CD14-positive monocyte (primary cell): Measurements from ENCODE around the gene UBXN11. TPM values are rescaled to one million over a fixed set of nuclear protein-coding genes. Genes with fewer than 3 reads are reported as not detected.

Source experiments
- DNase-seq, 3 donors: peaks; one replicate each; pipeline ENCODE4 v3.0.0-alpha.2; 2011 to 2022
- H2AFZ ChIP-seq: 2 replicates; pipeline ENCODE4 v1.6.0; 2012; ENCODE audit warnings: mild to moderate bottlenecking, low read depth, low read length, inconsistent platforms; ENCODE audit not compliant: insufficient read depth, poor library complexity, severe bottlenecking
- H3K27ac ChIP-seq, 2 donors: 1 replicate in 1 of 2; 2 replicates in 1 of 2; pipeline ENCODE4 v1.5.1; 2012 to 2013; ENCODE audit warnings: low read length in 2 of 2, control low read depth in 1 of 2, inconsistent platforms in 1 of 2, low read depth in 1 of 2, mild to moderate bottlenecking in 1 of 2
- H3K27me3 ChIP-seq, 2 donors: one replicate each; pipeline versions ENCODE4 v1.6.0 to v1.6.1; 2011 to 2013; ENCODE audit warnings: low read length in 2 of 2; ENCODE audit not compliant: control insufficient read depth in 2 of 2, insufficient read depth in 2 of 2
- H3K36me3 ChIP-seq, 2 donors: replicated peaks in 1 of 2; 1 replicate in 1 of 2; 2 replicates in 1 of 2; pipeline versions ENCODE4 v1.5.1 to v1.6.1; 2012 to 2013; ENCODE audit warnings: low read length in 2 of 2, control low read depth in 1 of 2, inconsistent platforms in 1 of 2, mild to moderate bottlenecking in 1 of 2; ENCODE audit not compliant: insufficient read depth in 2 of 2, control insufficient read depth in 1 of 2
- H3K4me1 ChIP-seq, 2 donors: 1 replicate in 1 of 2; 2 replicates in 1 of 2; pipeline versions ENCODE4 v1.5.1 to v1.6.1; 2012 to 2013; ENCODE audit warnings: low read length in 2 of 2, control low read depth in 1 of 2, inconsistent platforms in 1 of 2, mild to moderate bottlenecking in 1 of 2, moderate library complexity in 1 of 2; ENCODE audit not compliant: insufficient read depth in 2 of 2, control insufficient read depth in 1 of 2
- H3K4me2 ChIP-seq: replicated peaks from 2 replicates; pipeline ENCODE3; 2012; ENCODE audit warnings: low read length, moderate library complexity, mild to moderate bottlenecking; ENCODE audit not compliant: poor library complexity, severe bottlenecking; ENCODE audit errors: extremely low read depth
- H3K4me3 ChIP-seq, 3 experiments: fragments of 200-600 bp in 1 of 3; sonication (generic) in 1 of 3; replicated peaks in 1 of 3; 1 replicate in 2 of 3; 2 replicates in 1 of 3; pipeline ENCODE4 v1.5.1; 2011 to 2013; ENCODE audit warnings: low read length in 3 of 3, mild to moderate bottlenecking in 3 of 3, control low read depth in 2 of 3, low read depth in 2 of 3, inconsistent platforms in 1 of 3, moderate library complexity in 1 of 3
- H3K79me2 ChIP-seq: 2 replicates; pipeline ENCODE4 v1.6.0; 2012; ENCODE audit warnings: mild to moderate bottlenecking, control low read depth, inconsistent platforms, low read length, moderate library complexity; ENCODE audit not compliant: insufficient read depth
- H3K9ac ChIP-seq: 2 replicates; pipeline ENCODE4 v1.6.0; 2017; ENCODE audit warnings: low read length, mild to moderate bottlenecking; ENCODE audit not compliant: insufficient read depth, poor library complexity, severe bottlenecking
- H3K9me3 ChIP-seq, 2 donors: replicated peaks in 1 of 2; 1 replicate in 1 of 2; 2 replicates in 1 of 2; pipeline versions ENCODE4 v1.5.1 to v1.6.1; 2012 to 2013; ENCODE audit warnings: low read length in 2 of 2, control low read depth in 1 of 2; ENCODE audit not compliant: control insufficient read depth in 1 of 2, insufficient read depth in 1 of 2
- H4K20me1 ChIP-seq: 2 replicates; pipeline ENCODE4 v1.6.0; 2012; ENCODE audit warnings: mild to moderate bottlenecking, low read length, control low read depth, moderate library complexity; ENCODE audit not compliant: insufficient read depth
- H3K27ac Mint-ChIP-seq, 7 donors: one replicate each; pipeline ENCODE4 v1.8.0; 2020; ENCODE audit warnings: mild to moderate bottlenecking in 7 of 7, mixed read lengths in 7 of 7, moderate library complexity in 6 of 7, inconsistent platforms in 2 of 7
- H3K27me3 Mint-ChIP-seq, 3 donors: one replicate each; pipeline ENCODE4 v1.8.0; 2021 to 2022; ENCODE audit warnings: low read depth in 3 of 3, mild to moderate bottlenecking in 3 of 3, mixed read lengths in 3 of 3, moderate library complexity in 3 of 3, inconsistent platforms in 1 of 3
- H3K36me3 Mint-ChIP-seq, 2 donors: one replicate each; pipeline ENCODE4 v1.8.0; 2020; ENCODE audit warnings: mixed read lengths in 2 of 2, inconsistent platforms in 1 of 2, mild to moderate bottlenecking in 1 of 2
- H3K4me1 Mint-ChIP-seq: one replicate; pipeline ENCODE4 v1.8.0; 2020; ENCODE audit warnings: mild to moderate bottlenecking, mixed read lengths
- H3K4me3 Mint-ChIP-seq, 2 donors: one replicate each; pipeline ENCODE4 v1.8.0; 2020; ENCODE audit warnings: mild to moderate bottlenecking in 2 of 2, mixed read lengths in 2 of 2, moderate library complexity in 1 of 2
- H3K9me3 Mint-ChIP-seq, 7 donors: one replicate each; pipeline ENCODE4 v1.8.0; 2020 to 2022; ENCODE audit warnings: mixed read lengths in 7 of 7, mild to moderate bottlenecking in 6 of 7, moderate library complexity in 6 of 7, inconsistent platforms in 2 of 7
- CTCF ChIP-seq: fragments of 200-600 bp; IDR thresholded peaks from one replicate; pipeline ENCODE4 v1.8.0; 2022; ENCODE audit warnings: antibody characterized with exemption, mild to moderate bottlenecking
- WGBS: methylation state at CpG from one replicate; pipeline ENCODE4 v1.1.5; 2013; ENCODE audit warnings: missing lambda C conversion rate; ENCODE audit not compliant: insufficient coverage; 5-methylcytosine and 5-hydroxymethylcytosine counted together
- intact Hi-C, 2 donors: fragments of 100-400 bp; cut with micrococcal nuclease; formaldehyde crosslinking; loops; one replicate each; pipeline versions ENCODE4 v1.15.0 to v1.15.1; 2023
- polyA plus RNA-seq, 3 donors: library from polyadenylated mRNA; depleted of rRNA in 1 of 3; unstranded in 2 of 3; stranded (reverse) in 1 of 3; fragments of 300-500 nt in 2 of 3; fragments of >200 nt in 1 of 3; fragmentation: Illumina TruSeq in 2 of 3; gene quantifications; 1 replicate in 2 of 3; 2 replicates in 1 of 3; pipeline ENCODE4 v1.2.3, GENCODE V29; 2012 to 2021

UBXN11 gene
- polyA plus RNA-seq, 3 donors: 48.0 to 885 (median 52.1) TPM

- Mint-ChIP-seq H3K27me3 (peaks cover 0 to 9% (median 8%) of the 10 kb centered on the region in 3 donors), H3K9me3 (no peaks in the 10 kb centered on the region), H3K36me3 (no peaks in the 10 kb centered on the region), H3K4me3 (no peak overlapping the region), H3K27ac (peak overlapping the region in 1 of 7 donors; percentile 56), H3K4me1 (peaks cover 7% of the 10 kb centered on the region)
- Histone ChIP-seq H3K27ac (no peak overlapping the region), H3K79me2 (no peaks in the 10 kb centered on the region), H3K27me3 (no peaks in the 10 kb centered on the region), H2AFZ (peak overlapping the region; percentile 35), H3K4me3 (no peak overlapping the region), H3K9me3 (no peaks in the 10 kb centered on the region), H3K9ac (no peak overlapping the region), H4K20me1 (no peaks in the 10 kb centered on the region), H3K4me1 (peaks cover 6 to 10% of the 10 kb centered on the region in 2 donors), H3K36me3 (no peaks in the 10 kb centered on the region), H3K4me2 (no peak overlapping the region)
- intact Hi-C loops: no loop called here
- no peak for TF ChIP-seq CTCF
- WGBS: 28% methylated on average over 8 of the region's 10 CpGs
- no peak for DNase-seq
These were observed 40.0 kb upstream of the UBXN11 start for GRCh38 chr1:26346274-26347033.

DNA sequence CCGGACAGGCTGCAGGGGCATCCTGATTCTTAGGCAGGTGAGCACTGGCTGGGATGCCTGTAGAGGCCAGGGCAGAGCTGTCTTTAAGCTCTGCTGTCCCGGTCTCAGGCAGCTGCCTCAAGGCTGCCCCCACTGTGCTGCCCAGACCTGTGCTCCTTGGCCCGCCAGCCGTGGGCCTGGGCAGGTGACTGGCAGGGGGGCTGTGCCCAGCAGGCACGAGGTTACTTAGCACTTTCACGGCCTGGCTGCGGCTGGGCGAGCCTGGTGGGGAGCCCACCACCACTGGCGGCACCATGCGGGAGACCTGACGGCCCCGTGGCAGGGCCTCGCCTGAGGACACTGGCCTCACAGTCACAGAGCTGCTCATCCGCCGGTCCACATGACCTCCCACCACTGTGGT, 39.3 kb upstream of the UBXN11 start:
- intact Hi-C loops: no loop called here
- 91% methylated on average over 15 of the region's 15 CpGs for whole genome bisulfite sequencing
- H3K79me2 ChIP-seq: no peaks in the 10 kb centered on the region

More for the DNA sequence above, 39.3 kb upstream of the UBXN11 start:
- no peak for TF ChIP-seq CTCF
- Mint-ChIP-seq H3K4me1 (peaks cover 7% of the 10 kb centered on the region), H3K27ac (no peak overlapping the region), H3K4me3 (no peak overlapping the region), H3K9me3 (no peaks in the 10 kb centered on the region), H3K36me3 (no peaks in the 10 kb centered on the region), H3K27me3 (peaks cover 0 to 9% (median 9%) of the 10 kb centered on the region in 3 donors)
- H3K9me3 ChIP-seq: no peaks in the 10 kb centered on the region
- no peak for DNase-seq
- H3K9ac ChIP-seq: no peak overlapping the region
- H4K20me1 ChIP-seq: no peaks in the 10 kb centered on the region
- H3K27me3 ChIP-seq: no peaks in the 10 kb centered on the region
- no peak overlapping the region for H3K4me3 ChIP-seq
- no peak overlapping the region for H3K27ac ChIP-seq
- peaks cover 6 to 10% of the 10 kb centered on the region in 2 donors for H3K4me1 ChIP-seq
- H3K4me2 ChIP-seq: no peak overlapping the region
- no peaks in the 10 kb centered on the region for H3K36me3 ChIP-seq
- H2AFZ ChIP-seq: no peak overlapping the region
